A673 (cell line): ENCODE measurements around the gene SSUH2. TPM values are rescaled to one million over a fixed set of nuclear protein-coding genes. Genes with fewer than 3 reads are reported as not detected.
A peak's percentile ranks its signal among the peaks of the same experiment; 100 is the strongest.

Experiments
- BruUV-seq: library from RNA; stranded (reverse); fragments of 400-500 nt; replicated peaks from 2 replicates; lab custom pipeline; 2021; lab: Mats Ljungman, UMichigan
- CTCF ChIA-PET: fragments of 300-600 bp; sonication (Branson Sonifier 250); formaldehyde crosslinking; loops from one replicate; lab custom pipeline; 2022; ENCODE audit warnings: antibody characterized with exemption; lab: Charles Lee
- POLR2A ChIA-PET: fragments of 300-600 bp; sonication (Branson Sonifier 250); formaldehyde crosslinking; loops from one replicate; lab custom pipeline; 2022; ENCODE audit warnings: antibody characterized with exemption; ENCODE audit not compliant: low non-redundant PET; lab: Charles Lee
- DNase-seq: peaks from one replicate; pipeline ENCODE4 v3.0.0-alpha.2; 2015; ENCODE audit warnings: low spot score
- H3K27ac ChIP-seq: fragments of 200-600 bp; sonication (generic); 2 replicates; pipeline ENCODE4 v1.5.1; 2016; ENCODE audit warnings: mixed run types, low read depth, mild to moderate bottlenecking, mixed read lengths, antibody characterized with exemption, low read length; ENCODE audit not compliant: poor library complexity, severe bottlenecking
- H3K27me3 ChIP-seq: fragments of 200-600 bp; sonication (generic); replicated peaks from 2 replicates; pipeline ENCODE4 v1.6.1; 2017; ENCODE audit warnings: mixed run types, low read depth, mild to moderate bottlenecking, mixed read lengths, antibody characterized with exemption, low read length; ENCODE audit not compliant: insufficient read depth, poor library complexity
- H3K36me3 ChIP-seq: fragments of 200-600 bp; sonication (generic); 2 replicates; pipeline ENCODE4 v1.6.1; 2016; ENCODE audit warnings: mixed run types, mild to moderate bottlenecking, mixed read lengths, antibody characterized with exemption, low read length; ENCODE audit not compliant: insufficient read depth, poor library complexity, severe bottlenecking
- H3K4me1 ChIP-seq: fragments of 200-600 bp; sonication (generic); 2 replicates; pipeline ENCODE4 v1.6.1; 2017; ENCODE audit warnings: mixed run types, mild to moderate bottlenecking, mixed read lengths, antibody characterized with exemption, low read length; ENCODE audit not compliant: insufficient read depth, poor library complexity, severe bottlenecking
- H3K4me3 ChIP-seq: fragments of 200-600 bp; sonication (generic); 2 replicates; pipeline ENCODE4 v1.5.1; 2016; ENCODE audit warnings: low read depth, mixed run types, mild to moderate bottlenecking, mixed read lengths, low read length; ENCODE audit not compliant: poor library complexity, severe bottlenecking
- H3K9me3 ChIP-seq: fragments of 200-600 bp; sonication (generic); 2 replicates; pipeline ENCODE4 v1.6.1; 2016; ENCODE audit warnings: mixed run types, low read depth, mild to moderate bottlenecking, mixed read lengths, antibody characterized with exemption, low read length; ENCODE audit not compliant: poor library complexity, severe bottlenecking
- CTCF ChIP-seq: fragments of 300-800, 200-600 bp; sonication (generic); conservative IDR thresholded peaks from 2 replicates; pipeline ENCODE4 v1.5.1; 2017; ENCODE audit warnings: low read depth, mild to moderate bottlenecking, antibody characterized with exemption, low read length, moderate library complexity, mixed read lengths
- EZH2 ChIP-seq: fragments of 200-600 bp; sonication (generic); IDR thresholded peaks from 2 replicates; pipeline ENCODE4 v1.6.1; 2017; ENCODE audit warnings: borderline replicate concordance, low read depth, mild to moderate bottlenecking, mixed read lengths, antibody characterized with exemption, low read length; ENCODE audit not compliant: poor library complexity, severe bottlenecking
- intact Hi-C: fragments of 100-400 bp; cut with micrococcal nuclease; formaldehyde crosslinking; loops from one replicate; pipeline ENCODE4 v1.10.0; 2022; ENCODE audit not compliant: unreplicated experiment
- total RNA-seq: library from RNA; stranded (reverse); gene quantifications from 2 replicates; pipeline ENCODE4 v1.2.3, GENCODE V29; 2021

Gene SSUH2
- total RNA-seq, 1 experiment from 2014 or later = 3.6 TPM

- POLR2A ChIA-PET = no interaction called here
- no peaks in the 10 kb centered on the region for H3K9me3 ChIP-seq
- DNase-seq = peak; percentile 45
- BruUV-seq = no TSS peak
- H3K27ac ChIP-seq = no peak overlapping the region
- intact Hi-C loops = no loop called here
- peaks cover 13% of the 10 kb centered on the region for H3K4me1 ChIP-seq
- CTCF ChIA-PET = no interaction called here
- no peaks in the 10 kb centered on the region for H3K27me3 ChIP-seq
- no peaks in the 10 kb centered on the region for H3K36me3 ChIP-seq
- TF ChIP-seq EZH2 (no peak), CTCF (no peak)
- H3K4me3 ChIP-seq = no peak overlapping the region
Measured at GRCh38 chr3:8650583-8651416, 6.2 kb upstream of the SSUH2 start.

- H3K4me3 ChIP-seq = no peak overlapping the region
- POLR2A ChIA-PET = no interaction called here
- DNase-seq = no peak
- H3K27me3 ChIP-seq = no peaks in the 10 kb centered on the region
- intact Hi-C loops = no loop called here
- CTCF ChIA-PET = no interaction called here
- BruUV-seq = no TSS peak
- no peak overlapping the region for H3K27ac ChIP-seq
- peaks cover 13% of the 10 kb centered on the region for H3K4me1 ChIP-seq
- no peak for TF ChIP-seq CTCF
- TF ChIP-seq EZH2 = no peak
- no peaks in the 10 kb centered on the region for H3K9me3 ChIP-seq
- no peaks in the 10 kb centered on the region for H3K36me3 ChIP-seq
Measured at GRCh38 chr3:8649757-8650156, 5.2 kb upstream of the SSUH2 start.

DNA sequence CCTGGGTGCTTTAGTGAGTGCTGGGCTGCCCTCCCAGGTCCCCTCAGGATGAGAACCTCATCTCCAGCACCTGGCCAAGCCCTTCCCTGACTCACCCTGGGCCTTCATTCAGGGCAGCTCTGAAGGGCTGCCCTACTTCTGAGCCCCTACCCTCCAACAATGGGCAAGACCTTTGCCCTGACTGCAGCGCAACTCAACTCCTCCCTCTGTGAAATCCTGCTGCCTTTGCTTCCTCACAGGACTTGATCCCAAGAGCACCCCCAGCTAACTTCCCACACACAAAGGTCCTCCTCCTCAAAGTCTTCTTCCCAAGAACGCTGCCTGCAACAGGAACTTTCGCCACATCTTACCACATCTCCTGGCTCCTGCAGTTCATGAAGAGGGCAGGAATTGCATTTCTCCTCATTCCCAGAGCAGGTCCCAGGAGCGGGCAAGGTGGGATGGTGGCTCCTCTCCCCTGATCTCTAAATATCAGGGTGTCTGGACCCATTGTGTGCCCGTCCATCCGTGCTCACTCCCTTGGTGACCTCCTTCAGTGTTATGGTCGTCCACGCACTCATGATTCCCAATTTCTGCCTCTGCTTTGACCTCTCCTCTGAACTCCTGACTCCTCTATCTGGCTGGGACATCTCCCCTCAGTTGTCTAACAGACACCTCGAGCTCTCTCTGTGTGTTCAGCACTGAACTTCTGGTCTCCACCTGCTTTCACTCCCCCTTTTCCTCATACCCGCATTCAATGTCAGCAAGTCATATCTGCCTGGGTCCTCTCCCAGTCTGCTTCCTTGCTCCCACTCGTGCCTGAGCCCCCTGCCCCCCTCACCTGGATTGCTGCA, 4.5 kb upstream of the SSUH2 start:
- H3K27ac ChIP-seq = no peak overlapping the region
- no peaks in the 10 kb centered on the region for H3K9me3 ChIP-seq
- no peak for TF ChIP-seq CTCF
- no peak for TF ChIP-seq EZH2
- H3K4me3 ChIP-seq = no peak overlapping the region
- H3K36me3 ChIP-seq = no peaks in the 10 kb centered on the region
- ChIA-PET CTCF (no interaction called here), POLR2A (no interaction called here)
- no peak for DNase-seq
- H3K4me1 ChIP-seq = peaks cover 13% of the 10 kb centered on the region
- intact Hi-C loops = no loop called here
- no peaks in the 10 kb centered on the region for H3K27me3 ChIP-seq
- no TSS peak for BruUV-seq
